ENCODE results near the gene SLC27A5. TPM values are rescaled to one million over a fixed set of nuclear protein-coding genes. Genes with fewer than 3 reads are reported as not detected.

Gene SLC27A5
- total and polyA plus RNA-seq, 9 of the 15 experiments (the other 6 are each of a cell fraction or from before 2014, with no cell fraction given): 42.2 to 318 (median 64.7) TPM

DNA sequence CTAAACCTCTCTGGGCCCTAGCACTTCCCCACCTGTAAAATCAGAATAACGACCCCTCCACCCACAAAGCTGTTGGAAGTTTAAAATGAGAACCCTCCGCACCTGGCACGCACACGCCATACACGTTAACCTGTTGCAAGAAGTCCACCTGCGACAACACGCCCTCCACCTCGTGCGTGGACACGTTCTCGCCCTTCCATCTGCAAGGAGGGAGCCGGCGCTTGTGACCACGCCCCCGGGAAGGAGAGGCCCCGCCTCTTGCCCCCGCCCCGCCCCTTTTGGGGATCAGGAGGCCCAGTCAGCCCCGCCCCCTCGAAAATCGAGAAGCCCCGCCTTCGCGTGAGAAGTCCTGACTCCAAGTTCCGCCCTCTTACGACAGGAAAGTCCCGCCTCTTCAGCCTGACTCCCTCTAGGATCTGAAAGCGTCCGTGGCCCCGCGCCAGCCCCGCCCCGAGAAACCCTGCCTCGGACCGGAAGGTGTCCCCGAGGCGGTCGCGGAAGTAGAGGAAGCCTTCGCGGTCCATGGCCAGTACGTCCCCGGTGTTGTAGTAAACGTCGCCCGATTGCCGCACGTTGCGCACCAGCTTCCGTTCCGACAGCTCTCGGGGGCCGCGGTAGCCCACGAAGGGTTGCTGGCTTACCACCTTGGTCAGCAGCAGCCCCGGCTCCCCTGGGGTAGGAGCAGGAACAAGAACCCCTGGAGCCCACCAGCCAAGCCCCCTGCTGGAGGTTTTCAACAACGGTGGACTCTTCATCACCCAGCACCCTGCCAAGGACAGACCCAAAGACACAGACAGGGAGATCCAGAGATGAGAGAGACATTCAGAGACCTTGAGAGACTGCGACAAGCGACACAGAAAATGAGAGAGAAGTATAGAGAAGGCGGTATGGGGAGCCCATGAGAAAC lies 12.5 kb downstream of the SLC27A5 start (continued):
- peak; percentile 68 for TF ChIP-seq BRD9 (IDR thresholded peaks at IDR 0.05; ENCODE audit: low read depth, partially characterized antibody)
- TF ChIP-seq POLR2AphosphoS2 (IDR thresholded peaks at IDR 0.05; ENCODE audit: low read length): no peak
- TF ChIP-seq, protein P1, sequence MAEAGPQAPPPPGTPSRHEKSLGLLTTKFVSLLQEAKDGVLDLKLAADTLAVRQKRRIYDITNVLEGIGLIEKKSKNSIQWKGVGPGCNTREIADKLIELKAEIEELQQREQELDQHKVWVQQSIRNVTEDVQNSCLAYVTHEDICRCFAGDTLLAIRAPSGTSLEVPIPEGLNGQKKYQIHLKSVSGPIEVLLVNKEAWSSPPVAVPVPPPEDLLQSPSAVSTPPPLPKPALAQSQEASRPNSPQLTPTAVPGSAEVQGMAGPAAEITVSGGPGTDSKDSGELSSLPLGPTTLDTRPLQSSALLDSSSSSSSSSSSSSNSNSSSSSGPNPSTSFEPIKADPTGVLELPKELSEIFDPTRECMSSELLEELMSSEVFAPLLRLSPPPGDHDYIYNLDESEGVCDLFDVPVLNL (CRISPR knock-in tag; IDR thresholded peaks at IDR 0.05; ENCODE audit: low read depth): no peak
- TF ChIP-seq ZNF146 (CRISPR knock-in tag; IDR thresholded peaks at IDR 0.05; ENCODE audit: unreplicated experiment): no peak
- peak; percentile 89 for TF ChIP-seq TBP (optimal IDR thresholded peaks at IDR 0.05; ENCODE audit: low read depth, low read length)
- TF ChIP-seq, protein P2, sequence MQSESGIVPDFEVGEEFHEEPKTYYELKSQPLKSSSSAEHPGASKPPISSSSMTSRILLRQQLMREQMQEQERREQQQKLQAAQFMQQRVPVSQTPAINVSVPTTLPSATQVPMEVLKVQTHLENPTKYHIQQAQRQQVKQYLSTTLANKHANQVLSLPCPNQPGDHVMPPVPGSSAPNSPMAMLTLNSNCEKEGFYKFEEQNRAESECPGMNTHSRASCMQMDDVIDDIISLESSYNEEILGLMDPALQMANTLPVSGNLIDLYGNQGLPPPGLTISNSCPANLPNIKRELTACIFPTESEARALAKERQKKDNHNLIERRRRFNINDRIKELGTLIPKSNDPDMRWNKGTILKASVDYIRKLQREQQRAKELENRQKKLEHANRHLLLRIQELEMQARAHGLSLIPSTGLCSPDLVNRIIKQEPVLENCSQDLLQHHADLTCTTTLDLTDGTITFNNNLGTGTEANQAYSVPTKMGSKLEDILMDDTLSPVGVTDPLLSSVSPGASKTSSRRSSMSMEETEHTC (IDR thresholded peaks at IDR 0.05): no peak
- TF ChIP-seq, protein P3, sequence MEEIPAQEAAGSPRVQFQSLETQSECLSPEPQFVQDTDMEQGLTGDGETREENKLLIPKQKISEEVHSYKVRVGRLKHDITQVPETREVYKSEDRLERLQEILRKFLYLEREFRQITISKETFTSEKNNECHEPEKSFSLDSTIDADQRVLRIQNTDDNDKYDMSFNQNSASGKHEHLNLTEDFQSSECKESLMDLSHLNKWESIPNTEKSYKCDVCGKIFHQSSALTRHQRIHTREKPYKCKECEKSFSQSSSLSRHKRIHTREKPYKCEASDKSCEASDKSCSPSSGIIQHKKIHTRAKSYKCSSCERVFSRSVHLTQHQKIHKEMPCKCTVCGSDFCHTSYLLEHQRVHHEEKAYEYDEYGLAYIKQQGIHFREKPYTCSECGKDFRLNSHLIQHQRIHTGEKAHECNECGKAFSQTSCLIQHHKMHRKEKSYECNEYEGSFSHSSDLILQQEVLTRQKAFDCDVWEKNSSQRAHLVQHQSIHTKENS (CRISPR knock-in tag; IDR thresholded peaks at IDR 0.05): no peak
- TF ChIP-seq TCFL5 (CRISPR knock-in tag; conservative IDR thresholded peaks at IDR 0.05): no peak
- TF ChIP-seq SREBF1 (IDR thresholded peaks at IDR 0.05; ENCODE audit: borderline replicate concordance, low read depth, low read length): 0 out of 2 replicates have a peak, but pooled peaks have one; percentile 57
- TF ChIP-seq, protein P4, sequence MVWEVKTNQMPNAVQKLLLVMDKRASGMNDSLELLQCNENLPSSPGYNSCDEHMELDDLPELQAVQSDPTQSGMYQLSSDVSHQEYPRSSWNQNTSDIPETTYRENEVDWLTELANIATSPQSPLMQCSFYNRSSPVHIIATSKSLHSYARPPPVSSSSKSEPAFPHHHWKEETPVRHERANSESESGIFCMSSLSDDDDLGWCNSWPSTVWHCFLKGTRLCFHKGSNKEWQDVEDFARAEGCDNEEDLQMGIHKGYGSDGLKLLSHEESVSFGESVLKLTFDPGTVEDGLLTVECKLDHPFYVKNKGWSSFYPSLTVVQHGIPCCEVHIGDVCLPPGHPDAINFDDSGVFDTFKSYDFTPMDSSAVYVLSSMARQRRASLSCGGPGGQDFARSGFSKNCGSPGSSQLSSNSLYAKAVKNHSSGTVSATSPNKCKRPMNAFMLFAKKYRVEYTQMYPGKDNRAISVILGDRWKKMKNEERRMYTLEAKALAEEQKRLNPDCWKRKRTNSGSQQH (CRISPR knock-in tag; IDR thresholded peaks at IDR 0.05): peak; percentile 79; the same call in 1 of the 2 replicates
- no peak for TF ChIP-seq MCM5 (IDR thresholded peaks at IDR 0.05; ENCODE audit: low read depth)
- peak; percentile 56 for TF ChIP-seq TEAD4 (IDR thresholded peaks at IDR 0.05; ENCODE audit: low read length)
- no peak for TF ChIP-seq TEAD4 (CRISPR knock-in tag; IDR thresholded peaks at IDR 0.05; ENCODE audit: borderline replicate concordance)
- TF ChIP-seq GATA2 (CRISPR knock-in tag; IDR thresholded peaks at IDR 0.05): no peak
- TF ChIP-seq MED1 (CRISPR knock-in tag; IDR thresholded peaks at IDR 0.05; ENCODE audit: borderline replicate concordance): no peak
- TF ChIP-seq, protein P5, sequence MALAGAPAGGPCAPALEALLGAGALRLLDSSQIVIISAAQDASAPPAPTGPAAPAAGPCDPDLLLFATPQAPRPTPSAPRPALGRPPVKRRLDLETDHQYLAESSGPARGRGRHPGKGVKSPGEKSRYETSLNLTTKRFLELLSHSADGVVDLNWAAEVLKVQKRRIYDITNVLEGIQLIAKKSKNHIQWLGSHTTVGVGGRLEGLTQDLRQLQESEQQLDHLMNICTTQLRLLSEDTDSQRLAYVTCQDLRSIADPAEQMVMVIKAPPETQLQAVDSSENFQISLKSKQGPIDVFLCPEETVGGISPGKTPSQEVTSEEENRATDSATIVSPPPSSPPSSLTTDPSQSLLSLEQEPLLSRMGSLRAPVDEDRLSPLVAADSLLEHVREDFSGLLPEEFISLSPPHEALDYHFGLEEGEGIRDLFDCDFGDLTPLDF (CRISPR knock-in tag; IDR thresholded peaks at IDR 0.05): peak; percentile 59; the same call in 1 of the 2 replicates
- peak; percentile 81 for TF ChIP-seq ELF2 (CRISPR knock-in tag; IDR thresholded peaks at IDR 0.05)
- TF ChIP-seq GABPB2 (CRISPR knock-in tag; conservative IDR thresholded peaks at IDR 0.05): no peak
- TF ChIP-seq ARID2 (IDR thresholded peaks at IDR 0.05): no peak
- TF ChIP-seq NR3C1 (CRISPR knock-in tag; IDR thresholded peaks at IDR 0.05): no peak
- TF ChIP-seq POLR3A (IDR thresholded peaks at IDR 0.05; ENCODE audit: borderline replicate concordance, extremely low read depth, insufficient read depth, insufficient read length): no peak
- TF ChIP-seq ZSCAN29 (IDR thresholded peaks at IDR 0.05): no peak
- peak in 1 of 2 experiments; percentile 90; a peak in 2 of 4 replicates for TF ChIP-seq HDAC1 (IDR thresholded peaks at IDR 0.05)

All from K562 (cell line).